HepG2 (cell line): ENCODE measurements around the gene OAF. TPM values are rescaled to one million over a fixed set of nuclear protein-coding genes. Genes with fewer than 3 reads are reported as not detected.
A peak's percentile ranks its signal among the peaks of the same experiment; 100 is the strongest.

Source experiments
- AFF4 ChIP-seq: sonication (generic); formaldehyde crosslinking; IDR thresholded peaks from 2 replicates; pipeline ENCODE4 v1.4.0; 2020; ENCODE audit warnings: missing genetic modification reagents
- CREB3 ChIP-seq: sonication (generic); formaldehyde crosslinking; IDR thresholded peaks from 2 replicates; pipeline ENCODE4 v1.5.0; 2020; ENCODE audit warnings: missing genetic modification reagents
- CSRNP2 ChIP-seq: sonication (generic); formaldehyde crosslinking; conservative IDR thresholded peaks from 2 replicates; pipeline ENCODE4 v1.8.0; 2022; ENCODE audit warnings: low read depth, missing genetic modification reagents
- GABPB1 ChIP-seq: IDR thresholded peaks from 2 replicates; pipeline ENCODE4 v1.6.1; 2016; ENCODE audit warnings: mild to moderate bottlenecking, missing genetic modification reagents, moderate library complexity, missing compliant biosample characterization
- HNF1B ChIP-seq: sonication (generic); formaldehyde crosslinking; IDR thresholded peaks from 2 replicates; pipeline ENCODE4 v1.5.1; 2020; ENCODE audit warnings: mild to moderate bottlenecking, moderate library complexity, missing genetic modification reagents
- MYPOP ChIP-seq: sonication (generic); formaldehyde crosslinking; IDR thresholded peaks from 2 replicates; pipeline ENCODE4 v1.8.1; 2023; ENCODE audit warnings: mild to moderate bottlenecking, moderate library complexity, missing genetic modification reagents
- NFIB ChIP-seq: sonication (generic); formaldehyde crosslinking; IDR thresholded peaks from 2 replicates; pipeline ENCODE4 v1.9.0; 2021; ENCODE audit warnings: missing genetic modification reagents, mild to moderate bottlenecking, borderline replicate concordance
- NFYB ChIP-seq: sonication (generic); formaldehyde crosslinking; IDR thresholded peaks from 2 replicates; pipeline ENCODE4 v1.4.0; 2020; ENCODE audit warnings: missing genetic modification reagents
- POLR2G ChIP-seq: fragments of 200-400 bp; formaldehyde crosslinking; IDR thresholded peaks from 2 replicates; pipeline ENCODE4 v1.6.1; 2018; ENCODE audit warnings: mild to moderate bottlenecking, low read depth, low read length, moderate library complexity
- SP140L ChIP-seq: sonication (generic); formaldehyde crosslinking; IDR thresholded peaks from 2 replicates; pipeline ENCODE4 v1.4.0; 2020; ENCODE audit warnings: missing genetic modification reagents, borderline replicate concordance
- SP2 ChIP-seq: sonication (generic); formaldehyde crosslinking; IDR thresholded peaks from 2 replicates; pipeline ENCODE4 v1.5.1; 2020; ENCODE audit warnings: mild to moderate bottlenecking, missing genetic modification reagents
- YY1 ChIP-seq: IDR thresholded peaks from 2 replicates; pipeline ENCODE4 v1.6.1; 2011; ENCODE audit warnings: low read length, low read depth, moderate library complexity, mild to moderate bottlenecking; ENCODE audit not compliant: insufficient read depth, insufficient replicate concordance
- ZBTB25 ChIP-seq: IDR thresholded peaks from 2 replicates; pipeline ENCODE4 v1.6.1; 2018; ENCODE audit warnings: missing genetic modification reagents
- ZFAT ChIP-seq: sonication (generic); formaldehyde crosslinking; conservative IDR thresholded peaks from 2 replicates; pipeline ENCODE4 v1.8.1; 2023; ENCODE audit warnings: missing genetic modification reagents, inconsistent platforms
- ZNF441 ChIP-seq: sonication (generic); formaldehyde crosslinking; IDR thresholded peaks from 2 replicates; pipeline ENCODE4 v1.7.0; 2021; ENCODE audit warnings: missing genetic modification reagents, borderline replicate concordance
- ZNF597 ChIP-seq: sonication (generic); formaldehyde crosslinking; IDR thresholded peaks from 2 replicates; pipeline ENCODE4 v1.5.0; 2020; ENCODE audit warnings: missing genetic modification reagents
- ZNF768 ChIP-seq: sonication (generic); formaldehyde crosslinking; IDR thresholded peaks from 2 replicates; pipeline ENCODE4 v1.4.0; 2020; ENCODE audit warnings: missing genetic modification reagents
- polyA plus RNA-seq, 8 experiments: library from polyadenylated mRNA; depleted of rRNA in 3 of 8; stranded (reverse) in 7 of 8; unstranded in 1 of 8; fragments of >200 nt; fragmentation: Illumina TruSeq in 4 of 8; extraction: Trizol in 4 of 8; gene quantifications; 2 replicates each; pipeline versions ENCODE4 v1.2.1 to v1.2.3, GENCODE V29; 2011 to 2016; ENCODE audit warnings: low read depth in 4 of 8, missing spikeins in 1 of 8, mixed read lengths in 1 of 8; ENCODE audit not compliant: insufficient read depth in 1 of 8
- total RNA-seq, 5 experiments: library from RNA; depleted of rRNA; stranded (reverse); fragments of >200 nt; fragmentation: Illumina TruSeq; extraction: Trizol; gene quantifications; 2 replicates each; pipeline ENCODE4 v1.2.3, GENCODE V29; 2016; ENCODE audit warnings: low read depth in 1 of 5

The OAF gene
- total and polyA plus RNA-seq, 2 of the 13 experiments (the other 11 are each of a cell fraction or from before 2014, with no cell fraction given), result 63.7 to 94.6 TPM

- TF ChIP-seq ZBTB25 (CRISPR knock-in tag) (0 out of 2 replicates have a peak, but pooled peaks have one; percentile 31), POLR2G (no peak), CREB3 (CRISPR knock-in tag) (no peak), HNF1B (CRISPR knock-in tag) (peak; percentile 70), YY1 (no peak), ZNF597 (CRISPR knock-in tag) (no peak), NFIB (CRISPR knock-in tag) (no peak), NFYB (CRISPR knock-in tag) (no peak), ZFAT (CRISPR knock-in tag) (no peak), MYPOP (CRISPR knock-in tag) (no peak), ZNF441 (CRISPR knock-in tag) (no peak), GABPB1 (CRISPR knock-in tag) (peak; percentile 48; the same call in 1 of the 2 replicates), AFF4 (CRISPR knock-in tag) (no peak), CSRNP2 (CRISPR knock-in tag) (no peak), SP2 (CRISPR knock-in tag) (no peak), ZNF768 (CRISPR knock-in tag) (no peak), SP140L (no peak)
Observed at GRCh38 chr11:120182790-120183491, 27.9 kb upstream of the OAF start (continued).
